K562 (cell line): ENCODE data around the gene SLC37A4. TPM values are rescaled to one million over a fixed set of nuclear protein-coding genes. Genes with fewer than 3 reads are reported as not detected.

Experiments used
- GABPB1 ChIP-seq: sonication (generic); formaldehyde crosslinking; IDR thresholded peaks from 2 replicates; pipeline ENCODE4 v1.8.0; 2022; ENCODE audit warnings: mild to moderate bottlenecking, missing genetic modification reagents
- GATAD2B ChIP-seq: fragments of 450-650 bp; IDR thresholded peaks from 2 replicates; pipeline ENCODE4 v1.6.1; 2017; ENCODE audit warnings: mild to moderate bottlenecking, borderline replicate concordance
- HNRNPL ChIP-seq: fragments of 200-400 bp; formaldehyde crosslinking; IDR thresholded peaks from 2 replicates; pipeline ENCODE4 v1.6.1; 2017; ENCODE audit warnings: low read depth, mild to moderate bottlenecking, low read length
- KLF13 ChIP-seq: fragments of 450-650 bp; IDR thresholded peaks from 2 replicates; pipeline ENCODE4 v1.6.1; 2016; ENCODE audit warnings: missing genetic modification characterization, low read depth, mild to moderate bottlenecking, missing compliant biosample characterization, moderate library complexity, borderline replicate concordance
- LEF1 ChIP-seq: fragments of 450-650 bp; IDR thresholded peaks from 2 replicates; pipeline ENCODE4 v1.6.1; 2016; ENCODE audit warnings: mild to moderate bottlenecking
- POLR2G ChIP-seq: fragments of 200-400 bp; formaldehyde crosslinking; IDR thresholded peaks from 2 replicates; pipeline ENCODE4 v1.6.1; 2017; ENCODE audit warnings: low read depth, mild to moderate bottlenecking, antibody characterized with exemption, low read length, moderate library complexity
- TAF1 ChIP-seq: IDR thresholded peaks from 2 replicates; pipeline ENCODE4 v1.6.1; 2011; ENCODE audit warnings: mild to moderate bottlenecking, low read length, moderate library complexity; ENCODE audit not compliant: insufficient read depth, control insufficient read depth, severe bottlenecking; ENCODE audit errors: extremely low read depth
- TCF7 ChIP-seq: sonication (generic); IDR thresholded peaks from 2 replicates; pipeline ENCODE4 v1.6.1; 2016; ENCODE audit warnings: antibody characterized with exemption, borderline replicate concordance
- VEZF1 ChIP-seq: fragments of 200-800 bp; sonication (Bioruptor generic); IDR thresholded peaks from 2 replicates; pipeline ENCODE4 v1.6.1; 2017; ENCODE audit warnings: missing genetic modification characterization, missing compliant biosample characterization
- ZNF263 ChIP-seq: sonication (generic); formaldehyde crosslinking; IDR thresholded peaks from 2 replicates; pipeline ENCODE4 v1.8.0; 2022; ENCODE audit warnings: mild to moderate bottlenecking, missing genetic modification reagents, borderline replicate concordance
- ZNF444 ChIP-seq: fragments of 250-450 bp; sonication (Bioruptor Pico); IDR thresholded peaks from 2 replicates; pipeline ENCODE4 v1.4.0; 2020; ENCODE audit warnings: mild to moderate bottlenecking, moderate library complexity
- ZNF717 ChIP-seq: fragments of 250-450 bp; sonication (Bioruptor Pico); IDR thresholded peaks from 2 replicates; pipeline ENCODE4 v1.5.0; 2021
- polyA plus RNA-seq, 8 experiments: library from polyadenylated mRNA; depleted of rRNA in 4 of 8; stranded (reverse) in 5 of 8; unstranded in 3 of 8; fragments of >200 nt; fragmentation: Nextera tagmentation in 2 of 8; fragmentation: Illumina TruSeq in 1 of 8; extraction: Ambion mirVana in 2 of 8; extraction: Trizol in 1 of 8; gene quantifications; 2 replicates each; pipeline versions ENCODE4 v1.2.1 to v1.2.3, GENCODE V29; 2011 to 2014; ENCODE audit warnings: inconsistent platforms in 1 of 8, missing spikeins in 1 of 8
- total RNA-seq, 7 experiments: library from RNA; depleted of rRNA in 6 of 7; stranded (reverse); fragments of >200 nt in 6 of 7; fragmentation: Illumina TruSeq in 2 of 7; extraction: Trizol in 2 of 7; gene quantifications; 2 replicates each; pipeline versions ENCODE4 v1.2.1 to v1.2.3, GENCODE V29; 2011 to 2021; ENCODE audit warnings: low replicate concordance in 1 of 7
- TF ChIP-seq, protein P1 (sequence below): fragments of 250-450 bp; sonication (Bioruptor Pico); IDR thresholded peaks from 2 replicates; pipeline ENCODE4 v1.8.0; 2021; ENCODE audit warnings: mild to moderate bottlenecking, moderate library complexity

The SLC37A4 gene
- total and polyA plus RNA-seq, 9 of the 15 experiments (the other 6 are each of a cell fraction or from before 2014, with no cell fraction given) = 24.7 to 73.9 (median 40.7) TPM

- TF ChIP-seq, protein P1, sequence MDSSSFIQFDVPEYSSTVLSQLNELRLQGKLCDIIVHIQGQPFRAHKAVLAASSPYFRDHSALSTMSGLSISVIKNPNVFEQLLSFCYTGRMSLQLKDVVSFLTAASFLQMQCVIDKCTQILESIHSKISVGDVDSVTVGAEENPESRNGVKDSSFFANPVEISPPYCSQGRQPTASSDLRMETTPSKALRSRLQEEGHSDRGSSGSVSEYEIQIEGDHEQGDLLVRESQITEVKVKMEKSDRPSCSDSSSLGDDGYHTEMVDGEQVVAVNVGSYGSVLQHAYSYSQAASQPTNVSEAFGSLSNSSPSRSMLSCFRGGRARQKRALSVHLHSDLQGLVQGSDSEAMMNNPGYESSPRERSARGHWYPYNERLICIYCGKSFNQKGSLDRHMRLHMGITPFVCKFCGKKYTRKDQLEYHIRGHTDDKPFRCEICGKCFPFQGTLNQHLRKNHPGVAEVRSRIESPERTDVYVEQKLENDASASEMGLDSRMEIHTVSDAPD (CRISPR knock-in tag) = no peak
- TF ChIP-seq GABPB1 (CRISPR knock-in tag) (peak; percentile 86), ZNF717 (CRISPR knock-in tag) (no peak), LEF1 (0 out of 2 replicates have a peak, but pooled peaks have one; percentile 55), TAF1 (peak; percentile 88), TCF7 (0 out of 2 replicates have a peak, but pooled peaks have one; percentile 34), POLR2G (peak; percentile 90), VEZF1 (peak; percentile 72), ZNF263 (CRISPR knock-in tag) (peak; percentile 24; the same call in 1 of the 2 replicates), HNRNPL (no peak), GATAD2B (no peak), ZNF444 (CRISPR knock-in tag) (no peak), KLF13 (tag) (peak; percentile 98)
These were observed 36.9 kb upstream of the SLC37A4 start, which contains the start of gene VPS11 (continued) for GRCh38 chr11:119067371-119068222.
